SK-N-SH (cell line): ENCODE data around the gene MAP3K3.

Experiments used
- CHD2 ChIP-seq: fragments of 150-350 bp; IDR thresholded peaks from 2 replicates; pipeline ENCODE4 v1.6.1; 2018; ENCODE audit warnings: low read length; ENCODE audit not compliant: partially characterized antibody
- CTCF ChIP-seq: fragments of 200-600 bp; sonication (generic); IDR thresholded peaks from 2 replicates; pipeline ENCODE4 v1.6.1; 2017; ENCODE audit warnings: antibody characterized with exemption, mild to moderate bottlenecking, moderate library complexity
- EZH2phosphoT487 ChIP-seq: fragments of 200-600 bp; sonication (generic); IDR thresholded peaks from 2 replicates; pipeline ENCODE4 v1.6.1; 2017; ENCODE audit warnings: low read depth, mixed run types, mild to moderate bottlenecking, antibody characterized with exemption, moderate library complexity, borderline replicate concordance
- GABPA ChIP-seq: IDR thresholded peaks from 2 replicates; pipeline ENCODE4 v1.4.0; 2012; ENCODE audit warnings: low read depth, mild to moderate bottlenecking
- MAX ChIP-seq: IDR thresholded peaks from 2 replicates; pipeline ENCODE4 v1.4.0; 2012; ENCODE audit warnings: low read depth
- NFIC ChIP-seq: IDR thresholded peaks from 2 replicates; pipeline ENCODE4 v1.4.0; 2012; ENCODE audit warnings: borderline replicate concordance
- PBX3 ChIP-seq: IDR thresholded peaks from 2 replicates; pipeline ENCODE4; 2012
- POLR2AphosphoS5 ChIP-seq: IDR thresholded peaks from 2 replicates; pipeline ENCODE4 v1.6.1; 2012; ENCODE audit warnings: low read depth, low read length
- RCOR1 ChIP-seq: fragments of 150-350 bp; IDR thresholded peaks from 2 replicates; pipeline ENCODE4 v1.6.1; 2017; ENCODE audit warnings: antibody characterized with exemption, low read length
- REST ChIP-seq: IDR thresholded peaks from 2 replicates; pipeline ENCODE4 v1.6.1; 2012; ENCODE audit warnings: mild to moderate bottlenecking, low read depth, low read length, moderate library complexity
- RXRA ChIP-seq: IDR thresholded peaks from 2 replicates; pipeline ENCODE4 v1.4.0; 2012; ENCODE audit warnings: low read depth, mild to moderate bottlenecking, borderline replicate concordance
- SMC3 ChIP-seq: IDR thresholded peaks from 2 replicates; pipeline ENCODE4 v1.6.1; 2012; ENCODE audit warnings: low read depth, low read length, improper control_type of control experiment
- TAF1 ChIP-seq: IDR thresholded peaks from 2 replicates; pipeline ENCODE4 v1.6.1; 2012; ENCODE audit warnings: low read depth, mild to moderate bottlenecking, low read length, moderate library complexity, borderline replicate concordance
- TCF12 ChIP-seq: IDR thresholded peaks from 2 replicates; pipeline ENCODE4 v1.4.0; 2012

- TF ChIP-seq POLR2AphosphoS5 (no peak), CTCF (no peak), TAF1 (no peak), GABPA (no peak), NFIC (no peak), RCOR1 (no peak), SMC3 (no peak), REST (no peak), RXRA (no peak), EZH2phosphoT487 (no peak), CHD2 (no peak), MAX (no peak), TCF12 (no peak), PBX3 (no peak)
These were observed 10.9 kb upstream of the MAP3K3 start for GRCh38 chr17:63611354-63611753.
